GM12892 (cell line): Measurements from ENCODE around the gene CD109.

Experiments
- POLR2A ChIP-seq: IDR thresholded peaks from 2 replicates; pipeline ENCODE4 v1.6.1; 2011; ENCODE audit warnings: low read depth, low read length, control low read depth
- POLR2AphosphoS5 ChIP-seq: IDR thresholded peaks from 2 replicates; pipeline ENCODE4 v1.6.1; 2011; ENCODE audit warnings: low read depth, low read length, control low read depth

DNA sequence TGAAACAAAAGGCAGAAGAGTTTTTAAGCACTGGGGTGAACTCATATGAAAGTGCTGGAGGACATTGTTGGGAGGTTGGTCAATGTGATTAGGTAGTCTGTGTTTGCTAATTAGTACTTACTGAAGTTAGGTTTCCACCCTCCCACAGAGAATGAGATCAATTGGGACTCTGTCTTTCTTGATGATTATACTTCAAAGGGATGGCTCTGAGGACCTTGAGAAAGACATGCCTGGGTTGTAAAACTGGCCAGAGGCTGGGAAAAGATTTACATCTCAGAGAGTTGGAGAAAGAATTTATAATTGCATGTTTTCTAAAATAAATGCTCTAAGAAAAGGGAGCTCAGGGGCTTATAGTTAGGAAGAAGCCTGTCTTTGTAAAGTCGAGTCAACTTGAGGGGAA is 74.0 kb downstream of the CD109 start:
- no peak for TF ChIP-seq POLR2AphosphoS5
- TF ChIP-seq POLR2A, result no peak
